ENCODE results near the gene NSMCE1. TPM values are rescaled to one million over a fixed set of nuclear protein-coding genes. Genes with fewer than 3 reads are reported as not detected.

The NSMCE1 gene
- total RNA-seq, 1 experiment from 2014 or later = 37.0 TPM

DNA sequence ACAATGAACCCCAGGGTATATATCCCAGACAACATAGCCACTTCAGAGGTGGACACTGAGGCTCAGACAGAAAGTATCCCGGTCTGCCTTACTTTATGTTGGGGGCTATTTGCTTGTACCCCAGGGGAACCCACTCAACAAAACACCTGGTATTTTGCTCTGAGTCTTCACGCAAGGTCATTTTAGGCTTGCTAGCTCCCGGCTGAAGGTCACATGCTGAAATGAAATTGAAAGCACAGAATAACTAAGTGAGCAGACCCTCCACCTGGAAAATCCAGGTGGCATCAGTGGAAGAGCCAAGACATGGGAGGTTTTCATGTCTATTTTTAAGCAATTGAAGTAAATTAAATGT, 69.4 kb downstream of the NSMCE1 start:
- Histone ChIP-seq H3K4me1 (0 out of 2 replicates have a peak, but pooled peaks cover 10% of the 10 kb centered on the region), H3K4me3 (ENCODE audit: low read depth, low read length) (no peak overlapping the region), H3K27me3 (replicated peaks; ENCODE audit: control insufficient read depth, insufficient read depth, low read length) (no peaks in the 10 kb centered on the region), H3K9me3 (no peaks in the 10 kb centered on the region), H3K36me3 (ENCODE audit: control insufficient read depth, insufficient read depth, low read length) (no peaks in the 10 kb centered on the region)
- no peaks in the 10 kb centered on the region for H3K4me1 Mint-ChIP-seq (ENCODE audit: low read depth, unreplicated experiment)
- DNase-seq = no peak
- intact Hi-C loops (cut with micrococcal nuclease; ENCODE audit: unreplicated experiment) = no loop called here
- TF ChIP-seq, protein P1, sequence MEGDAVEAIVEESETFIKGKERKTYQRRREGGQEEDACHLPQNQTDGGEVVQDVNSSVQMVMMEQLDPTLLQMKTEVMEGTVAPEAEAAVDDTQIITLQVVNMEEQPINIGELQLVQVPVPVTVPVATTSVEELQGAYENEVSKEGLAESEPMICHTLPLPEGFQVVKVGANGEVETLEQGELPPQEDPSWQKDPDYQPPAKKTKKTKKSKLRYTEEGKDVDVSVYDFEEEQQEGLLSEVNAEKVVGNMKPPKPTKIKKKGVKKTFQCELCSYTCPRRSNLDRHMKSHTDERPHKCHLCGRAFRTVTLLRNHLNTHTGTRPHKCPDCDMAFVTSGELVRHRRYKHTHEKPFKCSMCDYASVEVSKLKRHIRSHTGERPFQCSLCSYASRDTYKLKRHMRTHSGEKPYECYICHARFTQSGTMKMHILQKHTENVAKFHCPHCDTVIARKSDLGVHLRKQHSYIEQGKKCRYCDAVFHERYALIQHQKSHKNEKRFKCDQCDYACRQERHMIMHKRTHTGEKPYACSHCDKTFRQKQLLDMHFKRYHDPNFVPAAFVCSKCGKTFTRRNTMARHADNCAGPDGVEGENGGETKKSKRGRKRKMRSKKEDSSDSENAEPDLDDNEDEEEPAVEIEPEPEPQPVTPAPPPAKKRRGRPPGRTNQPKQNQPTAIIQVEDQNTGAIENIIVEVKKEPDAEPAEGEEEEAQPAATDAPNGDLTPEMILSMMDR (IDR thresholded peaks at IDR 0.05; ENCODE audit: insufficient read depth in 1 of 2, low read depth in 1 of 2, low read length in 1 of 2, severe bottlenecking in 1 of 2, unreplicated experiment in 1 of 2) = no peak
- CTCF ChIA-PET = no interaction called here
- H3K4me3 Mint-ChIP-seq (ENCODE audit: unreplicated experiment) = no peak overlapping the region
- peaks cover 10% of the 10 kb centered on the region for H3K36me3 Mint-ChIP-seq (ENCODE audit: insufficient read depth, unreplicated experiment)
- POLR2A ChIA-PET = no interaction called here
- H3K27ac Mint-ChIP-seq (ENCODE audit: unreplicated experiment) = no peak overlapping the region
- no peaks in the 10 kb centered on the region for H3K9me3 Mint-ChIP-seq (ENCODE audit: unreplicated experiment)
- BruUV-seq (replicated peaks) = no TSS peak
- H3K27me3 Mint-ChIP-seq (ENCODE audit: insufficient read depth, unreplicated experiment) = peaks cover 3% of the 10 kb centered on the region

DNA sequence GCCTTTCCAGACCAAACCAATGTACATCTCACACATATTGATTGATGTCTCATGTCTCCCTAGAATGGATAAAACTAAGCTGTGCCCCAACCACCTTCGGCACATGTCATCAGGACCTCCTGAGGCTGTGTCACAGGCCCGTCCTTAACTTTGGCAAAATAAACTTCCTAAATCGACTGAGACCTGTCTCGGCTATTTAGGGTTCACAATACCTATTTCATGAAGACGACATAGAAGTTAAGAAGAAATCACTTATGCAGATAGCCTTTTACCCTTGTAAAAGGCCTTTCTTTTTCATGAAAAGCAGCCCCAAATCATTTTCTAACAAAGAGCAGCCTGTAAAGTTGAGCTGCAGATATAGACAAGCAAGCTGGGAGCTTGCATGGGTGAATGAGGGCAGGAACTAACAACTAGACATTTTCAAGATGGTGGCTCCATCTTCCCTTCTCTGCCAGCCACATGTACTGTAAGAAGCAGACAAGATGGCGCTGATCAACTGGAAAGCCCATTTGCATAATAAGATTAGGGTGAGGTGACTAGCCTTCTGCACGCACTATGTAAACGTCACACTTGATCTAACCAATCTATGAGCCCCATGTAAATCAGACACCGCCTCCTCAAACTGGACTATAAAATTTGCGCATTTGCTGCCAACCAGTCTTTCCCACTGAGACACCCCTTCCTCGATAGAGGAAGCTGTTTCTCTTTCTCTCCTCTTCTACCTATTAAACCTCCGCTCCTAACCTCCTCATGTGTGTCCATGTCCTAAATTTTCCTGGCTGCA, 69.9 kb downstream of the NSMCE1 start:
- Mint-ChIP-seq H3K4me3 (ENCODE audit: unreplicated experiment) (no peak overlapping the region), H3K9me3 (ENCODE audit: unreplicated experiment) (no peaks in the 10 kb centered on the region), H3K4me1 (ENCODE audit: low read depth, unreplicated experiment) (no peaks in the 10 kb centered on the region), H3K36me3 (ENCODE audit: insufficient read depth, unreplicated experiment) (peaks cover 5% of the 10 kb centered on the region), H3K27me3 (ENCODE audit: insufficient read depth, unreplicated experiment) (peaks cover 3% of the 10 kb centered on the region), H3K27ac (ENCODE audit: unreplicated experiment) (no peak overlapping the region)
- 0 out of 2 replicates have a peak, but pooled peaks cover 10% of the 10 kb centered on the region for H3K4me1 ChIP-seq
- no peaks in the 10 kb centered on the region for H3K9me3 ChIP-seq
- TF ChIP-seq, protein P1 (IDR thresholded peaks at IDR 0.05; ENCODE audit: insufficient read depth in 1 of 2, low read depth in 1 of 2, low read length in 1 of 2, severe bottlenecking in 1 of 2, unreplicated experiment in 1 of 2) = no peak
- intact Hi-C loops (cut with micrococcal nuclease; ENCODE audit: unreplicated experiment) = no loop called here
- H3K4me3 ChIP-seq (ENCODE audit: low read depth, low read length) = no peak overlapping the region
- ChIA-PET POLR2A (no interaction called here), CTCF (no interaction called here)
- H3K27me3 ChIP-seq (replicated peaks; ENCODE audit: control insufficient read depth, insufficient read depth, low read length) = no peaks in the 10 kb centered on the region
- no peaks in the 10 kb centered on the region for H3K36me3 ChIP-seq (ENCODE audit: control insufficient read depth, insufficient read depth, low read length)
- no peak for DNase-seq
- no TSS peak for BruUV-seq (replicated peaks)

DNA sequence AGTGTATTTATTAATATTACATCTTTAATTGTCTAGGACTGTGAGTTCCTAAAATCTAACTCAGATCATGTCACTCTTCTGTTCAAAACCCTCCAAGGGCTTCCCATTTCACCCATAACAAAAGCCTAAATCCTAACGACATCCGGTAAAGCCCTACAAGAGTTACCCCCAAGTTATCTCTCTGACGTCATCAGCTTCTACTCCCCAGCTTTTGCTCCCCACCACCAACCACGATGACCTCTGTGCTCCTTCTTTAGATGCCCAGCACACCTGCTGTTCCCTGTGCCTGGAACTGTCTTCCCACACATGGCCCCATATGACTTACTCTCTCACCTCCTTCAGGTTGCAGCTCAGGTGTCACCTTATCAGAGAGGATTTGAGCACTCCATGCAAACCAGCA, 71.6 kb downstream of the NSMCE1 start:
- no peak overlapping the region for H3K4me3 Mint-ChIP-seq (ENCODE audit: unreplicated experiment)
- no peaks in the 10 kb centered on the region for H3K36me3 Mint-ChIP-seq (ENCODE audit: insufficient read depth, unreplicated experiment)
- no peak for DNase-seq
- intact Hi-C loops (cut with micrococcal nuclease; ENCODE audit: unreplicated experiment) = no loop called here
- 0 out of 2 replicates have a peak, but pooled peaks cover 4% of the 10 kb centered on the region for H3K4me1 ChIP-seq
- H3K9me3 ChIP-seq = no peaks in the 10 kb centered on the region
- H3K4me3 ChIP-seq (ENCODE audit: low read depth, low read length) = no peak overlapping the region
- no TSS peak for BruUV-seq (replicated peaks)
- no peaks in the 10 kb centered on the region for H3K36me3 ChIP-seq (ENCODE audit: control insufficient read depth, insufficient read depth, low read length)
- H3K27ac Mint-ChIP-seq (ENCODE audit: unreplicated experiment) = no peak overlapping the region
- no peaks in the 10 kb centered on the region for H3K9me3 Mint-ChIP-seq (ENCODE audit: unreplicated experiment)
- no peaks in the 10 kb centered on the region for H3K4me1 Mint-ChIP-seq (ENCODE audit: low read depth, unreplicated experiment)
- H3K27me3 Mint-ChIP-seq (ENCODE audit: insufficient read depth, unreplicated experiment) = peaks cover 3% of the 10 kb centered on the region
- ChIA-PET CTCF (no interaction called here), POLR2A (no interaction called here)
- no peaks in the 10 kb centered on the region for H3K27me3 ChIP-seq (replicated peaks; ENCODE audit: control insufficient read depth, insufficient read depth, low read length)
- TF ChIP-seq, protein P1 (IDR thresholded peaks at IDR 0.05; ENCODE audit: insufficient read depth in 1 of 2, low read depth in 1 of 2, low read length in 1 of 2, severe bottlenecking in 1 of 2, unreplicated experiment in 1 of 2) = no peak

Data from Caco-2 (cell line).